Choroid plexus epithelial cell (primary cell): ENCODE results near the gene STEAP4.
A peak's percentile ranks its signal among the peaks of the same experiment; 100 is the strongest.

ENCODE experiments used
- DNase-seq: peaks from one replicate; pipeline ENCODE4 v3.0.0-alpha.2; 2010; ENCODE audit warnings: low read depth
- H3K4me3 ChIP-seq: 2 replicates; pipeline ENCODE4 v1.5.1; 2011; ENCODE audit warnings: low read depth, mild to moderate bottlenecking, control low read depth, low read length, moderate library complexity
- TF ChIP-seq, protein P1 (sequence below): conservative IDR thresholded peaks from 2 replicates; pipeline ENCODE4 v1.5.1; 2011; ENCODE audit warnings: low read depth, mild to moderate bottlenecking, control low read depth, inconsistent platforms, low read length, moderate library complexity

Gene STEAP4

GRCh38 chr7:88293866-88294265 lies 12.8 kb downstream of the STEAP4 start:
- DNase-seq = no peak
- no peak overlapping the region for H3K4me3 ChIP-seq
- TF ChIP-seq, protein P1, sequence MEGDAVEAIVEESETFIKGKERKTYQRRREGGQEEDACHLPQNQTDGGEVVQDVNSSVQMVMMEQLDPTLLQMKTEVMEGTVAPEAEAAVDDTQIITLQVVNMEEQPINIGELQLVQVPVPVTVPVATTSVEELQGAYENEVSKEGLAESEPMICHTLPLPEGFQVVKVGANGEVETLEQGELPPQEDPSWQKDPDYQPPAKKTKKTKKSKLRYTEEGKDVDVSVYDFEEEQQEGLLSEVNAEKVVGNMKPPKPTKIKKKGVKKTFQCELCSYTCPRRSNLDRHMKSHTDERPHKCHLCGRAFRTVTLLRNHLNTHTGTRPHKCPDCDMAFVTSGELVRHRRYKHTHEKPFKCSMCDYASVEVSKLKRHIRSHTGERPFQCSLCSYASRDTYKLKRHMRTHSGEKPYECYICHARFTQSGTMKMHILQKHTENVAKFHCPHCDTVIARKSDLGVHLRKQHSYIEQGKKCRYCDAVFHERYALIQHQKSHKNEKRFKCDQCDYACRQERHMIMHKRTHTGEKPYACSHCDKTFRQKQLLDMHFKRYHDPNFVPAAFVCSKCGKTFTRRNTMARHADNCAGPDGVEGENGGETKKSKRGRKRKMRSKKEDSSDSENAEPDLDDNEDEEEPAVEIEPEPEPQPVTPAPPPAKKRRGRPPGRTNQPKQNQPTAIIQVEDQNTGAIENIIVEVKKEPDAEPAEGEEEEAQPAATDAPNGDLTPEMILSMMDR = no peak

DNA sequence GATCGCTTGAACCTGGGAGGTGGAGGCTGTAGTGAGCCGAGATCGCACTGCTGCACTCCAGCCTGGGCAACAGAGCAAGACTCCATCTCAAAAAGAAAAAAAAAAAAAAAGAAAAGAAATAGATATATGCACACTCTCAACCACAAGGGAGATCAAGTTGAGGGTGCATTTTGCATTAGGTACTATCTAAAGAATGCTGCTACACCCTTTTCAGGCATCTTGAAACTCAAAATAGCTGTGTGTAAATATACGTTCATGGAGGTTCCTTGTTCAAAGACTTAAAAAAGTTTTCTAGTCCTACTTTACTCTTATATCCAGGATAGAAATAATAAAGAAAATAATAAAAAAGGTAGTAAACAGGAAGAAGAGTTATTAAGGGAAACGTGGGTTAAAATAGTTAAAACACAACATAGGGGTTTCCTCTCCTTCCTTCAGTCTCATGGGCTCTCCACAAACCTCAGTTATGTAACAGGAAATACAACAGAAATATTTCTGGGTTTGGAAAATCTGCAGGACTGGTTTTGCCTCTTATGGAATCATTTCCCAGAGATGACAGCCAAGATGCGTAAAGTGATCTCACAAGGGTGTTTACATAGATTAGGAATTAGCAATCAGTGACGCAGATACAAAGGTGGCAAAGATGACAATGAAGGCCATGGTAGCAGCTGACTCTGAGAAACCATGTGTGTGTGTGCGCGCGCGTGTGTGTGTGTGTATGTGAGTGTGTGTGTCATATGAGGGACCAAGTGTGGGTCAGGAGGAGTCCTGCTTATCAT lies 15.1 kb downstream of the STEAP4 start:
- TF ChIP-seq, protein P1 = no peak
- peak; percentile 47 for DNase-seq
- no peak overlapping the region for H3K4me3 ChIP-seq

- no peak for DNase-seq
- H3K4me3 ChIP-seq = no peak overlapping the region
- TF ChIP-seq, protein P1 = no peak
Measured at GRCh38 chr7:88290491-88290890, 16.2 kb downstream of the STEAP4 start.

DNA sequence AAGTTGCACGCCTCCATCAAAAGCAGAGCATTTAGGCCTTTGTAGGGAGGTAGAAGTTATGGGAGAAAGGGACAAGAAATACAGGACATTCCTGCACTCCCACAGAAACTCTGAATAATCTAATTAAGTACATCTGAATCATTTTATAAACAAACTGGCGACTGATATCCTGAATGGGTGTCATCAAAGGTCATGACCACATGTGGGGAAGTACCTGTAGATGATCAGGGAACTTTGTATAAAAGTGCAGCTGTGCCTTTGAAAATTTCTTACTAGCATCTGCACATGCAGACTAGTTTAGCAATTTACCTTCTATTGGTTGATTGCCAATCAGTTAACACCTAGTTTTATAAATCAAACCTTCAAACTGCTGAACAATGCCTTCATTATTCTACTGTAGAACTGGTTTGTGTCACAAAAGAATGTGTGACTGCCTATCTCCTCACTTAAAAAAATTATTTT lies 17.1 kb downstream of the STEAP4 start:
- TF ChIP-seq, protein P1 = no peak
- DNase-seq = no peak
- H3K4me3 ChIP-seq = no peak overlapping the region

DNA sequence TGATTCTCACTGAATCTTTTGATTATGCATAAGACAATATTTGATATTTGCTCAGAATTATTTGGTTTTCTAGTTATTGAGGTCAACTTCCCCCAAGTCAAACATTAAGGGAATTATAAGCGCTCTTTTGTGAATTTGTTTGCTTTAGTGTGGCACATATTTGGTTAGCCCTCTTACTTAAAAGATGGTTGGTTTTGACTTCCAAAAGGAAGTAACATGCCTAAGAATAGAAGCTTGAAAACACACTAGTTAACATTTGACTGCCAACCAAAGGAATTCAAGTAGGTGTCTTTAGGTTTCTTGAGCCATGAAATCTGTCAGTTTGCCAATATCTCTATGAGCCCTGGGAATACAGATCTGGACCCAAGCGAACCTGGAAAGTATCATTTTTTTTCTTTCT lies 24.9 kb downstream of the STEAP4 start:
- TF ChIP-seq, protein P1 = no peak
- no peak overlapping the region for H3K4me3 ChIP-seq
- DNase-seq = no peak

DNA sequence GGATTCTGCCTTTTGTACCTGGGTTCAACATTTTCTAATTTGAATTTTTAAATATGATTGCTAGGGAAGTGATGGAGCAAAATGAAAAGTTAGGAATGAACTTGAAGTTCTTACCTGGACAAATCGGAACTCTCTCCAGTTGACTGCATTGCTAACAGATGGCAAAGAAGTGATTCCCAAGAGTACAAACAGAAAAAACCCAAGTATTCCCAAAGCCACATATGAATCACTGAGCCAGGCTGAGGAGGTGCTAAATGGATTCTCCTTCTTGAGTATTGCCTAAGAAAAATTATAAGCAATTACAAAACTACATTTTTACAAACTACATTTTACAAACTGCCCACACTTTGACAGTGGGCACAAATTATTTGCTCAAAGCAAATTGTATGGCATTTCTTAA lies 25.9 kb downstream of the STEAP4 start:
- TF ChIP-seq, protein P1 = no peak
- DNase-seq = no peak
- H3K4me3 ChIP-seq = no peak overlapping the region

GRCh38 chr7:88279323-88279722 lies 27.4 kb downstream of the STEAP4 start:
- H3K4me3 ChIP-seq = no peak overlapping the region
- TF ChIP-seq, protein P1 = no peak
- no peak for DNase-seq
